ENCODE measurements around the gene CCDC112. TPM values are rescaled to one million over a fixed set of nuclear protein-coding genes. Genes with fewer than 3 reads are reported as not detected.

Gene CCDC112
- total and polyA plus RNA-seq, 2 of the 13 experiments (the other 11 are each of a cell fraction or from before 2014, with no cell fraction given), result 1.1 to 2.8 TPM

GRCh38 chr5:115296124-115297022, at the start of gene CCDC112 (continued):
- TF ChIP-seq, protein P1, sequence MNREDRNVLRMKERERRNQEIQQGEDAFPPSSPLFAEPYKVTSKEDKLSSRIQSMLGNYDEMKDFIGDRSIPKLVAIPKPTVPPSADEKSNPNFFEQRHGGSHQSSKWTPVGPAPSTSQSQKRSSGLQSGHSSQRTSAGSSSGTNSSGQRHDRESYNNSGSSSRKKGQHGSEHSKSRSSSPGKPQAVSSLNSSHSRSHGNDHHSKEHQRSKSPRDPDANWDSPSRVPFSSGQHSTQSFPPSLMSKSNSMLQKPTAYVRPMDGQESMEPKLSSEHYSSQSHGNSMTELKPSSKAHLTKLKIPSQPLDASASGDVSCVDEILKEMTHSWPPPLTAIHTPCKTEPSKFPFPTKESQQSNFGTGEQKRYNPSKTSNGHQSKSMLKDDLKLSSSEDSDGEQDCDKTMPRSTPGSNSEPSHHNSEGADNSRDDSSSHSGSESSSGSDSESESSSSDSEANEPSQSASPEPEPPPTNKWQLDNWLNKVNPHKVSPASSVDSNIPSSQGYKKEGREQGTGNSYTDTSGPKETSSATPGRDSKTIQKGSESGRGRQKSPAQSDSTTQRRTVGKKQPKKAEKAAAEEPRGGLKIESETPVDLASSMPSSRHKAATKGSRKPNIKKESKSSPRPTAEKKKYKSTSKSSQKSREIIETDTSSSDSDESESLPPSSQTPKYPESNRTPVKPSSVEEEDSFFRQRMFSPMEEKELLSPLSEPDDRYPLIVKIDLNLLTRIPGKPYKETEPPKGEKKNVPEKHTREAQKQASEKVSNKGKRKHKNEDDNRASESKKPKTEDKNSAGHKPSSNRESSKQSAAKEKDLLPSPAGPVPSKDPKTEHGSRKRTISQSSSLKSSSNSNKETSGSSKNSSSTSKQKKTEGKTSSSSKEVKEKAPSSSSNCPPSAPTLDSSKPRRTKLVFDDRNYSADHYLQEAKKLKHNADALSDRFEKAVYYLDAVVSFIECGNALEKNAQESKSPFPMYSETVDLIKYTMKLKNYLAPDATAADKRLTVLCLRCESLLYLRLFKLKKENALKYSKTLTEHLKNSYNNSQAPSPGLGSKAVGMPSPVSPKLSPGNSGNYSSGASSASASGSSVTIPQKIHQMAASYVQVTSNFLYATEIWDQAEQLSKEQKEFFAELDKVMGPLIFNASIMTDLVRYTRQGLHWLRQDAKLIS (CRISPR knock-in tag; IDR thresholded peaks at IDR 0.05), result no peak
- TF ChIP-seq ZBTB3 (CRISPR knock-in tag; IDR thresholded peaks at IDR 0.05; ENCODE audit: borderline replicate concordance, low read depth) (no peak), TSC22D2 (CRISPR knock-in tag; IDR thresholded peaks at IDR 0.05; ENCODE audit: borderline replicate concordance) (no peak), MIER3 (CRISPR knock-in tag; IDR thresholded peaks at IDR 0.05; ENCODE audit: borderline replicate concordance) (no peak), ISX (CRISPR knock-in tag; conservative IDR thresholded peaks at IDR 0.05) (no peak), FOXC1 (CRISPR knock-in tag; IDR thresholded peaks at IDR 0.05; ENCODE audit: borderline replicate concordance) (peak; percentile 70; the same call in 1 of the 2 replicates), CENPX (CRISPR knock-in tag; IDR thresholded peaks at IDR 0.05) (no peak), MYPOP (CRISPR knock-in tag; IDR thresholded peaks at IDR 0.05) (peak; percentile 75), ZBTB44 (CRISPR knock-in tag; IDR thresholded peaks at IDR 0.05) (no peak), ATAD3A (CRISPR knock-in tag; IDR thresholded peaks at IDR 0.05) (no peak), CBX1 (IDR thresholded peaks at IDR 0.05; ENCODE audit: low read depth) (no peak), ZNF225 (CRISPR knock-in tag; IDR thresholded peaks at IDR 0.05) (no peak), JARID2 (CRISPR knock-in tag; IDR thresholded peaks at IDR 0.05; ENCODE audit: insufficient replicate concordance) (no peak), ZNF598 (CRISPR knock-in tag; IDR thresholded peaks at IDR 0.05; ENCODE audit: borderline replicate concordance) (peak; percentile 44; the same call in 1 of the 2 replicates), ZNF30 (CRISPR knock-in tag; IDR thresholded peaks at IDR 0.05) (no peak; the same call in 1 of the 2 replicates)
- TF ChIP-seq, protein P2, sequence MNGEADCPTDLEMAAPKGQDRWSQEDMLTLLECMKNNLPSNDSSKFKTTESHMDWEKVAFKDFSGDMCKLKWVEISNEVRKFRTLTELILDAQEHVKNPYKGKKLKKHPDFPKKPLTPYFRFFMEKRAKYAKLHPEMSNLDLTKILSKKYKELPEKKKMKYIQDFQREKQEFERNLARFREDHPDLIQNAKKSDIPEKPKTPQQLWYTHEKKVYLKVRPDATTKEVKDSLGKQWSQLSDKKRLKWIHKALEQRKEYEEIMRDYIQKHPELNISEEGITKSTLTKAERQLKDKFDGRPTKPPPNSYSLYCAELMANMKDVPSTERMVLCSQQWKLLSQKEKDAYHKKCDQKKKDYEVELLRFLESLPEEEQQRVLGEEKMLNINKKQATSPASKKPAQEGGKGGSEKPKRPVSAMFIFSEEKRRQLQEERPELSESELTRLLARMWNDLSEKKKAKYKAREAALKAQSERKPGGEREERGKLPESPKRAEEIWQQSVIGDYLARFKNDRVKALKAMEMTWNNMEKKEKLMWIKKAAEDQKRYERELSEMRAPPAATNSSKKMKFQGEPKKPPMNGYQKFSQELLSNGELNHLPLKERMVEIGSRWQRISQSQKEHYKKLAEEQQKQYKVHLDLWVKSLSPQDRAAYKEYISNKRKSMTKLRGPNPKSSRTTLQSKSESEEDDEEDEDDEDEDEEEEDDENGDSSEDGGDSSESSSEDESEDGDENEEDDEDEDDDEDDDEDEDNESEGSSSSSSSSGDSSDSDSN (CRISPR knock-in tag; IDR thresholded peaks at IDR 0.05), result peak; percentile 85; the same call in 1 of the 2 replicates
- TF ChIP-seq, protein P3, sequence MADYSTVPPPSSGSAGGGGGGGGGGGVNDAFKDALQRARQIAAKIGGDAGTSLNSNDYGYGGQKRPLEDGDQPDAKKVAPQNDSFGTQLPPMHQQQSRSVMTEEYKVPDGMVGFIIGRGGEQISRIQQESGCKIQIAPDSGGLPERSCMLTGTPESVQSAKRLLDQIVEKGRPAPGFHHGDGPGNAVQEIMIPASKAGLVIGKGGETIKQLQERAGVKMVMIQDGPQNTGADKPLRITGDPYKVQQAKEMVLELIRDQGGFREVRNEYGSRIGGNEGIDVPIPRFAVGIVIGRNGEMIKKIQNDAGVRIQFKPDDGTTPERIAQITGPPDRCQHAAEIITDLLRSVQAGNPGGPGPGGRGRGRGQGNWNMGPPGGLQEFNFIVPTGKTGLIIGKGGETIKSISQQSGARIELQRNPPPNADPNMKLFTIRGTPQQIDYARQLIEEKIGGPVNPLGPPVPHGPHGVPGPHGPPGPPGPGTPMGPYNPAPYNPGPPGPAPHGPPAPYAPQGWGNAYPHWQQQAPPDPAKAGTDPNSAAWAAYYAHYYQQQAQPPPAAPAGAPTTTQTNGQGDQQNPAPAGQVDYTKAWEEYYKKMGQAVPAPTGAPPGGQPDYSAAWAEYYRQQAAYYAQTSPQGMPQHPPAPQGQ (CRISPR knock-in tag; IDR thresholded peaks at IDR 0.05; ENCODE audit: borderline replicate concordance), result no peak
